HepG2 (cell line): ENCODE results near the gene ZNF320. TPM values are rescaled to one million over a fixed set of nuclear protein-coding genes. Genes with fewer than 3 reads are reported as not detected.
A peak's percentile ranks its signal among the peaks of the same experiment; 100 is the strongest.
"Not testable (repeated sequence)": the region's sequence is repeated elsewhere in the genome, so short reads cannot be mapped to it uniquely, and the experiment has no call there.

ENCODE experiments used
- ARNT2 ChIP-seq: sonication (generic); formaldehyde crosslinking; IDR thresholded peaks from 2 replicates; pipeline ENCODE4 v1.8.0; 2022; ENCODE audit warnings: mild to moderate bottlenecking, low read depth, missing genetic modification reagents, moderate library complexity
- FOXP4 ChIP-seq: sonication (generic); formaldehyde crosslinking; IDR thresholded peaks from 2 replicates; pipeline ENCODE4 v1.4.0; 2020; ENCODE audit warnings: missing genetic modification reagents
- HMG20B ChIP-seq: conservative IDR thresholded peaks from 2 replicates; pipeline ENCODE4 v1.6.1; 2016; ENCODE audit warnings: missing genetic modification reagents, missing compliant biosample characterization
- HMGXB3 ChIP-seq: sonication (generic); formaldehyde crosslinking; IDR thresholded peaks from 2 replicates; pipeline ENCODE4 v1.4.0; 2020; ENCODE audit warnings: missing genetic modification reagents, borderline replicate concordance
- KDM2A ChIP-seq: sonication (generic); formaldehyde crosslinking; IDR thresholded peaks from 2 replicates; pipeline ENCODE4 v1.4.0; 2020; ENCODE audit warnings: low read depth, missing genetic modification reagents, borderline replicate concordance
- KMT2A ChIP-seq: sonication (generic); formaldehyde crosslinking; IDR thresholded peaks from 2 replicates; pipeline ENCODE4 v1.4.0; 2020; ENCODE audit warnings: missing genetic modification reagents
- LCORL ChIP-seq, 2 experiments: fragments of 450-650 bp in 1 of 2; sonication (generic) in 1 of 2; formaldehyde crosslinking in 1 of 2; IDR thresholded peaks; 2 replicates each; pipeline versions ENCODE4 v1.5.0 to v1.6.1; 2017 to 2020; ENCODE audit warnings: antibody characterized with exemption in 1 of 2, missing genetic modification reagents in 1 of 2
- NR2F6 ChIP-seq, 2 experiments: IDR thresholded peaks; 2 replicates each; pipeline ENCODE4 v1.6.1; 2016; ENCODE audit warnings: antibody characterized with exemption in 1 of 2, mild to moderate bottlenecking in 1 of 2
- PPARG ChIP-seq: conservative IDR thresholded peaks from 2 replicates; pipeline ENCODE4 v1.6.1; 2016; ENCODE audit warnings: missing biosample characterization, missing genetic modification reagents
- TFDP1 ChIP-seq: IDR thresholded peaks from 2 replicates; pipeline ENCODE4 v1.6.1; 2016; ENCODE audit warnings: missing compliant biosample characterization, missing genetic modification reagents, borderline replicate concordance
- ZBTB34 ChIP-seq: sonication (generic); formaldehyde crosslinking; IDR thresholded peaks from 2 replicates; pipeline ENCODE4 v1.8.0; 2022; ENCODE audit warnings: mild to moderate bottlenecking, missing genetic modification reagents
- ZBTB37 ChIP-seq: sonication (generic); formaldehyde crosslinking; IDR thresholded peaks from 2 replicates; pipeline ENCODE4 v1.4.0; 2020; ENCODE audit warnings: mild to moderate bottlenecking, missing genetic modification reagents
- ZNF136 ChIP-seq: sonication (generic); formaldehyde crosslinking; IDR thresholded peaks from 2 replicates; pipeline ENCODE4 v1.8.1; 2022; ENCODE audit warnings: low read depth, mild to moderate bottlenecking, moderate library complexity, missing genetic modification reagents
- ZNF501 ChIP-seq: sonication (generic); formaldehyde crosslinking; IDR thresholded peaks from 2 replicates; pipeline ENCODE4 v1.5.1; 2020; ENCODE audit warnings: mild to moderate bottlenecking, moderate library complexity, missing genetic modification reagents
- ZNF792 ChIP-seq: IDR thresholded peaks from 2 replicates; pipeline ENCODE4 v1.6.1; 2016
- polyA plus RNA-seq, 8 experiments: library from polyadenylated mRNA; depleted of rRNA in 3 of 8; stranded (reverse) in 7 of 8; unstranded in 1 of 8; fragments of >200 nt; fragmentation: Illumina TruSeq in 4 of 8; extraction: Trizol in 4 of 8; gene quantifications; 2 replicates each; pipeline versions ENCODE4 v1.2.1 to v1.2.3, GENCODE V29; 2011 to 2016; ENCODE audit warnings: low read depth in 4 of 8, missing spikeins in 1 of 8, mixed read lengths in 1 of 8; ENCODE audit not compliant: insufficient read depth in 1 of 8
- total RNA-seq, 5 experiments: library from RNA; depleted of rRNA; stranded (reverse); fragments of >200 nt; fragmentation: Illumina TruSeq; extraction: Trizol; gene quantifications; 2 replicates each; pipeline ENCODE4 v1.2.3, GENCODE V29; 2016; ENCODE audit warnings: low read depth in 1 of 5

Gene ZNF320
- total and polyA plus RNA-seq, 2 of the 13 experiments (the other 11 are each of a cell fraction or from before 2014, with no cell fraction given), result 0.49 TPM; not detected in 1

- TF ChIP-seq LCORL (IDR thresholded peaks at IDR 0.05), result not testable (repeated sequence)
- TF ChIP-seq LCORL (CRISPR knock-in tag; IDR thresholded peaks at IDR 0.05), result 0 out of 2 replicates have a peak, but pooled peaks have one; percentile 40
- 0 out of 2 replicates have a peak, but pooled peaks have one; percentile 14 for TF ChIP-seq KDM2A (CRISPR knock-in tag)
- 0 out of 2 replicates have a peak, but pooled peaks have one; percentile 57 for TF ChIP-seq ZNF501 (CRISPR knock-in tag)
- peak; percentile 62; the same call in 1 of the 2 replicates for TF ChIP-seq ARNT2
- peak; percentile 69; the same call in 1 of the 2 replicates for TF ChIP-seq ZNF792
- peak; percentile 80; the same call in 1 of the 2 replicates for TF ChIP-seq ZBTB34 (CRISPR knock-in tag)
- TF ChIP-seq HMG20B (CRISPR knock-in tag), result 0 out of 2 replicates have a peak, but pooled peaks have one; percentile 65
- TF ChIP-seq PPARG (CRISPR knock-in tag), result peak; percentile 50; the same call in 1 of the 2 replicates
- peak; percentile 48; the same call in 1 of the 2 replicates for TF ChIP-seq KMT2A (CRISPR knock-in tag)
- TF ChIP-seq NR2F6 (IDR thresholded peaks at IDR 0.05), result peak; percentile 11; the same call in 1 of the 2 replicates
- peak; percentile 31; the same call in 1 of the 2 replicates for TF ChIP-seq NR2F6 (CRISPR knock-in tag; IDR thresholded peaks at IDR 0.05)
- peak; percentile 40; the same call in 1 of the 2 replicates for TF ChIP-seq TFDP1 (CRISPR knock-in tag)
- TF ChIP-seq HMGXB3, result 0 out of 2 replicates have a peak, but pooled peaks have one; percentile 47
- peak; percentile 79; the same call in 1 of the 2 replicates for TF ChIP-seq FOXP4 (CRISPR knock-in tag)
- TF ChIP-seq ZBTB37 (CRISPR knock-in tag), result 0 out of 2 replicates have a peak, but pooled peaks have one; percentile 37
- TF ChIP-seq ZNF136 (CRISPR knock-in tag), result 0 out of 2 replicates have a peak, but pooled peaks have one; percentile 40
Measured at GRCh38 chr19:52944703-52945493, 47.5 kb upstream of the ZNF320 start (continued).
